ENCODE data around the gene UCP3. TPM values are rescaled to one million over a fixed set of nuclear protein-coding genes. Genes with fewer than 3 reads are reported as not detected.

UCP3 gene
- total RNA-seq, 1 donor from 2014 or later, result 3.7 TPM

GRCh38 chr11:73963861-73964260 is 45.0 kb downstream of the UCP3 start:
- no peaks in the 10 kb centered on the region for H3K4me1 Mint-ChIP-seq (ENCODE audit: unreplicated experiment)

GRCh38 chr11:73962101-73962705 is 46.7 kb downstream of the UCP3 start:
- Mint-ChIP-seq H3K36me3 (no peaks in the 10 kb centered on the region), H3K27ac (no peak overlapping the region), H3K9me3 (no peaks in the 10 kb centered on the region), H3K4me3 (no peak overlapping the region), H3K27me3 (no peaks in the 10 kb centered on the region), H3K4me1 (ENCODE audit: unreplicated experiment) (no peaks in the 10 kb centered on the region)
- no peak for DNase-seq (ENCODE audit: extremely low spot score, unreplicated experiment)
- TF ChIP-seq CTCF (conservative IDR thresholded peaks at IDR 0.05), result no peak

More at GRCh38 chr11:73963861-73964260, 45.0 kb downstream of the UCP3 start:
- peak overlapping the region; percentile 42 for H3K27ac Mint-ChIP-seq
- H3K27me3 Mint-ChIP-seq, result no peaks in the 10 kb centered on the region
- H3K4me3 Mint-ChIP-seq, result no peak overlapping the region
- H3K36me3 Mint-ChIP-seq, result no peaks in the 10 kb centered on the region
- no peak for DNase-seq (ENCODE audit: extremely low spot score, unreplicated experiment)
- TF ChIP-seq CTCF (conservative IDR thresholded peaks at IDR 0.05), result no peak
- no peaks in the 10 kb centered on the region for H3K9me3 Mint-ChIP-seq

- Mint-ChIP-seq H3K9me3 (no peaks in the 10 kb centered on the region), H3K27me3 (no peaks in the 10 kb centered on the region), H3K36me3 (no peaks in the 10 kb centered on the region), H3K4me1 (ENCODE audit: unreplicated experiment) (no peaks in the 10 kb centered on the region), H3K27ac (no peak overlapping the region), H3K4me3 (no peak overlapping the region)
- no peak for DNase-seq (ENCODE audit: extremely low spot score, unreplicated experiment)
- no peak for TF ChIP-seq CTCF (conservative IDR thresholded peaks at IDR 0.05)
Observed at GRCh38 chr11:73961321-73961720, 47.6 kb downstream of the UCP3 start.

- DNase-seq (ENCODE audit: extremely low spot score, unreplicated experiment), result no peak
- no peaks in the 10 kb centered on the region for H3K9me3 Mint-ChIP-seq
- no peaks in the 10 kb centered on the region for H3K27me3 Mint-ChIP-seq
- TF ChIP-seq CTCF (conservative IDR thresholded peaks at IDR 0.05), result no peak
- H3K27ac Mint-ChIP-seq, result no peak overlapping the region
- no peak overlapping the region for H3K4me3 Mint-ChIP-seq
- no peaks in the 10 kb centered on the region for H3K4me1 Mint-ChIP-seq (ENCODE audit: unreplicated experiment)
- no peaks in the 10 kb centered on the region for H3K36me3 Mint-ChIP-seq
Observed at GRCh38 chr11:73958521-73959141, 50.3 kb downstream of the UCP3 start.

GRCh38 chr11:73957654-73958361 is 51.1 kb downstream of the UCP3 start:
- H3K27ac Mint-ChIP-seq, result no peak overlapping the region
- H3K36me3 Mint-ChIP-seq, result no peaks in the 10 kb centered on the region
- no peak overlapping the region for H3K4me3 Mint-ChIP-seq
- DNase-seq (ENCODE audit: extremely low spot score, unreplicated experiment), result no peak
- no peaks in the 10 kb centered on the region for H3K4me1 Mint-ChIP-seq (ENCODE audit: unreplicated experiment)
- no peak for TF ChIP-seq CTCF (conservative IDR thresholded peaks at IDR 0.05)
- H3K27me3 Mint-ChIP-seq, result no peaks in the 10 kb centered on the region
- H3K9me3 Mint-ChIP-seq, result no peaks in the 10 kb centered on the region
